ENCODE results near the gene SERPINA3. TPM values are rescaled to one million over a fixed set of nuclear protein-coding genes. Genes with fewer than 3 reads are reported as not detected.

SERPINA3 gene
- 9.7 and 37.5 TPM in 2 replicates for total RNA-seq

GRCh38 chr14:94612174-94612573, at the start of gene SERPINA3:
SERPINA3 (plus strand) TSS chr14:94612391; CDS start chr14:94614442, 2,051 bp downstream.

GRCh38 chr14:94581127-94581999, 30.8 kb upstream of the SERPINA3 start, which contains the start of gene SERPINA5:
SERPINA5 (plus strand) TSS chr14:94581426; CDS start chr14:94587363, 5,937 bp downstream.

Other genes starting within 250 kb of the SERPINA3 start
- gene SERPINA2, start 245.7 kb upstream of the SERPINA3 start, total RNA-seq = not detected in 2 replicates
- not detected in 2 replicates for gene SERPINA1, start 223.8 kb upstream of the SERPINA3 start, total RNA-seq
- not detected in 2 replicates for gene SERPINA11, start 159.6 kb upstream of the SERPINA3 start, total RNA-seq
- not detected in 2 replicates for gene SERPINA9, start 136.2 kb upstream of the SERPINA3 start, total RNA-seq
- gene SERPINA12, start 102.9 kb upstream of the SERPINA3 start, total RNA-seq = not detected in 2 replicates
- not detected in 2 replicates for gene SERPINA4, start 50.9 kb upstream of the SERPINA3 start, total RNA-seq
- 0.03 and 0.33 TPM in 2 replicates for gene SERPINA5, start 31.0 kb upstream of the SERPINA3 start, total RNA-seq
- 0.46 TPM in 1 of 2 replicates, not detected in the other for gene GSC, start 157.7 kb downstream of the SERPINA3 start, total RNA-seq